K562 (cell line): ENCODE measurements around the gene ST7. TPM values are rescaled to one million over a fixed set of nuclear protein-coding genes. Genes with fewer than 3 reads are reported as not detected.

Experiments used
- ADNP ChIP-seq: fragments of 200-800 bp; sonication (Bioruptor generic); IDR thresholded peaks from 2 replicates; pipeline ENCODE4 v1.6.1; 2016; ENCODE audit warnings: missing genetic modification characterization, missing compliant biosample characterization
- ARNT ChIP-seq, 2 experiments: fragments of 450-650 bp; IDR thresholded peaks; 2 replicates each; pipeline ENCODE4 v1.6.1; 2016; ENCODE audit warnings: mild to moderate bottlenecking in 1 of 2
- BRF1 ChIP-seq: IDR thresholded peaks from 3 replicates; pipeline ENCODE4 v1.6.1; 2011; ENCODE audit warnings: borderline replicate concordance, mild to moderate bottlenecking; ENCODE audit not compliant: insufficient read length; ENCODE audit errors: extremely low read depth
- CBFA2T3 ChIP-seq: fragments of 450-650 bp; IDR thresholded peaks from 2 replicates; pipeline ENCODE4 v1.6.1; 2017
- ELK3 ChIP-seq: fragments of 450-650 bp; formaldehyde crosslinking; IDR thresholded peaks from 2 replicates; pipeline ENCODE4 v1.4.0; 2020; ENCODE audit warnings: mild to moderate bottlenecking
- FOXJ2 ChIP-seq: fragments of 200-800 bp; sonication (Bioruptor generic); IDR thresholded peaks from 2 replicates; pipeline ENCODE4 v1.6.1; 2016; ENCODE audit warnings: missing genetic modification characterization, missing compliant biosample characterization
- HDAC2 ChIP-seq: fragments of 450-650 bp; IDR thresholded peaks from 2 replicates; pipeline ENCODE4 v1.6.1; 2016; ENCODE audit warnings: mild to moderate bottlenecking
- KDM1A ChIP-seq, 2 experiments: fragments of 450-650 bp; IDR thresholded peaks; 2 replicates each; pipeline ENCODE4 v1.6.1; 2016; ENCODE audit warnings: mild to moderate bottlenecking in 2 of 2
- MEF2A ChIP-seq: IDR thresholded peaks from 2 replicates; pipeline ENCODE4 v1.6.1; 2011; ENCODE audit warnings: low read depth, mild to moderate bottlenecking, low read length, moderate library complexity; ENCODE audit not compliant: control insufficient read depth
- MTA2 ChIP-seq: fragments of 450-650 bp; IDR thresholded peaks from 2 replicates; pipeline ENCODE4 v1.6.1; 2016; ENCODE audit warnings: low read depth
- PRMT5 ChIP-seq: sonication (generic); formaldehyde crosslinking; IDR thresholded peaks from 2 replicates; pipeline ENCODE4 v1.5.0; 2020; ENCODE audit warnings: missing genetic modification reagents
- PTTG1 ChIP-seq: fragments of 450-650 bp; IDR thresholded peaks from 2 replicates; pipeline ENCODE4 v1.6.1; 2016; ENCODE audit warnings: low read depth, mild to moderate bottlenecking, missing genetic modification characterization, missing compliant biosample characterization
- TAL1 ChIP-seq: fragments of 450-650 bp; IDR thresholded peaks from 2 replicates; pipeline ENCODE4 v1.6.1; 2016; ENCODE audit warnings: mild to moderate bottlenecking
- TRIM25 ChIP-seq: fragments of 450-650 bp; IDR thresholded peaks from 2 replicates; pipeline ENCODE4 v1.7.0; 2016; ENCODE audit warnings: borderline replicate concordance
- ZKSCAN1 ChIP-seq: fragments of 150-350 bp; IDR thresholded peaks from 2 replicates; pipeline ENCODE4 v1.6.1; 2016; ENCODE audit warnings: low read depth, low read length
- ZNF395 ChIP-seq: fragments of 200-800 bp; sonication (Bioruptor generic); IDR thresholded peaks from 2 replicates; pipeline ENCODE4 v1.6.1; 2017; ENCODE audit warnings: missing genetic modification characterization, missing compliant biosample characterization
- ZNF444 ChIP-seq: fragments of 250-450 bp; sonication (Bioruptor Pico); IDR thresholded peaks from 2 replicates; pipeline ENCODE4 v1.4.0; 2020; ENCODE audit warnings: mild to moderate bottlenecking, moderate library complexity
- ZNF586 ChIP-seq: fragments of 450-650 bp; formaldehyde crosslinking; conservative IDR thresholded peaks from 2 replicates; pipeline ENCODE4 v1.4.0; 2020; ENCODE audit warnings: mild to moderate bottlenecking, moderate library complexity
- ZNF655 ChIP-seq: fragments of 250-450 bp; sonication (Bioruptor Pico); IDR thresholded peaks from 2 replicates; pipeline ENCODE4 v1.5.0; 2021
- ZNF696 ChIP-seq: fragments of 250-450 bp; sonication (Bioruptor Pico); conservative IDR thresholded peaks from 2 replicates; pipeline ENCODE4 v1.4.0; 2020; ENCODE audit warnings: mild to moderate bottlenecking, moderate library complexity
- polyA plus RNA-seq, 8 experiments: library from polyadenylated mRNA; depleted of rRNA in 4 of 8; stranded (reverse) in 5 of 8; unstranded in 3 of 8; fragments of >200 nt; fragmentation: Nextera tagmentation in 2 of 8; fragmentation: Illumina TruSeq in 1 of 8; extraction: Ambion mirVana in 2 of 8; extraction: Trizol in 1 of 8; gene quantifications; 2 replicates each; pipeline versions ENCODE4 v1.2.1 to v1.2.3, GENCODE V29; 2011 to 2014; ENCODE audit warnings: inconsistent platforms in 1 of 8, missing spikeins in 1 of 8
- total RNA-seq, 7 experiments: library from RNA; depleted of rRNA in 6 of 7; stranded (reverse); fragments of >200 nt in 6 of 7; fragmentation: Illumina TruSeq in 2 of 7; extraction: Trizol in 2 of 7; gene quantifications; 2 replicates each; pipeline versions ENCODE4 v1.2.1 to v1.2.3, GENCODE V29; 2011 to 2021; ENCODE audit warnings: low replicate concordance in 1 of 7
- TF ChIP-seq, protein P1 (sequence below): sonication (generic); formaldehyde crosslinking; IDR thresholded peaks from 2 replicates; pipeline ENCODE4 v1.8.0; 2022; ENCODE audit warnings: mild to moderate bottlenecking, low read depth, missing genetic modification reagents
- TF ChIP-seq, protein P2 (sequence below): fragments of 200-400 bp; formaldehyde crosslinking; IDR thresholded peaks from 2 replicates; pipeline ENCODE4 v1.6.1; 2017; ENCODE audit warnings: mild to moderate bottlenecking, low read depth, low read length, moderate library complexity

Gene ST7
- total and polyA plus RNA-seq, 9 of the 15 experiments (the other 6 are each of a cell fraction or from before 2014, with no cell fraction given) = 23.9 to 56.3 (median 36.9) TPM

GRCh38 chr7:117032810-117033209 is 79.5 kb downstream of the ST7 start (continued):
- no peak for TF ChIP-seq ZNF395 (CRISPR knock-in tag)
- TF ChIP-seq, protein P1, sequence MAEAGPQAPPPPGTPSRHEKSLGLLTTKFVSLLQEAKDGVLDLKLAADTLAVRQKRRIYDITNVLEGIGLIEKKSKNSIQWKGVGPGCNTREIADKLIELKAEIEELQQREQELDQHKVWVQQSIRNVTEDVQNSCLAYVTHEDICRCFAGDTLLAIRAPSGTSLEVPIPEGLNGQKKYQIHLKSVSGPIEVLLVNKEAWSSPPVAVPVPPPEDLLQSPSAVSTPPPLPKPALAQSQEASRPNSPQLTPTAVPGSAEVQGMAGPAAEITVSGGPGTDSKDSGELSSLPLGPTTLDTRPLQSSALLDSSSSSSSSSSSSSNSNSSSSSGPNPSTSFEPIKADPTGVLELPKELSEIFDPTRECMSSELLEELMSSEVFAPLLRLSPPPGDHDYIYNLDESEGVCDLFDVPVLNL (CRISPR knock-in tag) = no peak
- TF ChIP-seq ZNF586 = no peak
- TF ChIP-seq ADNP = peak; percentile 90
- no peak for TF ChIP-seq PRMT5 (CRISPR knock-in tag)
- no peak for TF ChIP-seq MEF2A
- 0 out of 2 replicates have a peak, but pooled peaks have one; percentile 21 for TF ChIP-seq ZNF444 (CRISPR knock-in tag)
- TF ChIP-seq TAL1 = no peak
- no peak for TF ChIP-seq ZNF655 (CRISPR knock-in tag)
- TF ChIP-seq, protein P2, sequence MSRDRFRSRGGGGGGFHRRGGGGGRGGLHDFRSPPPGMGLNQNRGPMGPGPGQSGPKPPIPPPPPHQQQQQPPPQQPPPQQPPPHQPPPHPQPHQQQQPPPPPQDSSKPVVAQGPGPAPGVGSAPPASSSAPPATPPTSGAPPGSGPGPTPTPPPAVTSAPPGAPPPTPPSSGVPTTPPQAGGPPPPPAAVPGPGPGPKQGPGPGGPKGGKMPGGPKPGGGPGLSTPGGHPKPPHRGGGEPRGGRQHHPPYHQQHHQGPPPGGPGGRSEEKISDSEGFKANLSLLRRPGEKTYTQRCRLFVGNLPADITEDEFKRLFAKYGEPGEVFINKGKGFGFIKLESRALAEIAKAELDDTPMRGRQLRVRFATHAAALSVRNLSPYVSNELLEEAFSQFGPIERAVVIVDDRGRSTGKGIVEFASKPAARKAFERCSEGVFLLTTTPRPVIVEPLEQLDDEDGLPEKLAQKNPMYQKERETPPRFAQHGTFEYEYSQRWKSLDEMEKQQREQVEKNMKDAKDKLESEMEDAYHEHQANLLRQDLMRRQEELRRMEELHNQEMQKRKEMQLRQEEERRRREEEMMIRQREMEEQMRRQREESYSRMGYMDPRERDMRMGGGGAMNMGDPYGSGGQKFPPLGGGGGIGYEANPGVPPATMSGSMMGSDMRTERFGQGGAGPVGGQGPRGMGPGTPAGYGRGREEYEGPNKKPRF = no peak
- TF ChIP-seq ZKSCAN1 = no peak
- 0 out of 2 replicates have a peak, but pooled peaks have one; percentile 58 for TF ChIP-seq ELK3 (CRISPR knock-in tag)
- peak; percentile 33; the same call in 1 of the 2 replicates for TF ChIP-seq CBFA2T3
- TF ChIP-seq MTA2 = no peak
- no peak for TF ChIP-seq PTTG1 (tag)
- no peak for TF ChIP-seq FOXJ2 (tag)
- TF ChIP-seq ARNT (IDR thresholded peaks at IDR 0.05) = peak in 1 of 2 experiments; percentile 22; a peak in 1 of 4 replicates
- TF ChIP-seq HDAC2 = peak; percentile 33; the same call in 1 of the 2 replicates
- TF ChIP-seq ZNF696 (CRISPR knock-in tag) = no peak
- no peak for TF ChIP-seq TRIM25
- no peak for TF ChIP-seq BRF1
- TF ChIP-seq KDM1A (IDR thresholded peaks at IDR 0.05) = peak; percentile 50 to 84; a peak in 2 of 4 replicates
